OCI-LY1 (cell line): ENCODE results near the gene FBL.

Experiments
- H2AFZ ChIP-seq: fragments of 200-600 bp; sonication (generic), shearing (Covaris generic); 2 replicates; pipeline ENCODE4 v1.6.0; 2014; ENCODE audit warnings: antibody characterized with exemption, mild to moderate bottlenecking, low read length
- H3F3A ChIP-seq: fragments of 200-600 bp; sonication (generic), shearing (Covaris generic); 2 replicates; pipeline ENCODE4 v1.6.0; 2014; ENCODE audit warnings: mild to moderate bottlenecking, antibody characterized with exemption, low read length, moderate library complexity; ENCODE audit not compliant: insufficient read depth
- H3K27ac ChIP-seq: fragments of 200-600 bp; sonication (generic); 2 replicates; pipeline ENCODE4 v1.5.1; 2014; ENCODE audit warnings: low read length, mixed run types, mild to moderate bottlenecking, low read depth; ENCODE audit not compliant: poor library complexity, severe bottlenecking
- H3K27me3 ChIP-seq: fragments of 200-600 bp; sonication (generic); 2 replicates; pipeline ENCODE4 v1.6.0; 2014; ENCODE audit warnings: antibody characterized with exemption, mild to moderate bottlenecking, low read length, moderate library complexity; ENCODE audit not compliant: insufficient read depth
- H3K36me3 ChIP-seq: fragments of 200-600 bp; sonication (generic); 2 replicates; pipeline ENCODE4 v1.6.1; 2014; ENCODE audit warnings: mild to moderate bottlenecking, antibody characterized with exemption, low read length, moderate library complexity, mixed read lengths; ENCODE audit not compliant: insufficient read depth
- H3K4me1 ChIP-seq: fragments of 200-600 bp; sonication (generic); 2 replicates; pipeline ENCODE4 v1.5.1; 2014; ENCODE audit warnings: mild to moderate bottlenecking, low read length, moderate library complexity; ENCODE audit not compliant: insufficient read depth, severe bottlenecking
- H3K4me2 ChIP-seq: fragments of 200-600 bp; sonication (generic), shearing (Covaris generic); 2 replicates; pipeline ENCODE4 v1.6.1; 2014; ENCODE audit warnings: low read length
- H3K4me3 ChIP-seq: fragments of 200-600 bp; sonication (generic); 2 replicates; pipeline ENCODE4 v1.5.1; 2014; ENCODE audit warnings: low read length, low read depth, mild to moderate bottlenecking, mixed read lengths; ENCODE audit not compliant: poor library complexity, severe bottlenecking
- H3K79me2 ChIP-seq: fragments of 200-600 bp; shearing (Covaris generic); 2 replicates; pipeline ENCODE4 v1.6.1; 2016; ENCODE audit warnings: mixed run types, low read length, mixed read lengths; ENCODE audit not compliant: insufficient read depth
- H3K9ac ChIP-seq: fragments of 200-600 bp; sonication (generic), shearing (Covaris generic); 2 replicates; pipeline ENCODE4 v1.6.1; 2014; ENCODE audit warnings: mild to moderate bottlenecking, low read length, mixed read lengths
- H3K9me2 ChIP-seq: fragments of 200-600 bp; sonication (generic), shearing (Covaris generic); 2 replicates; pipeline ENCODE4 v1.6.1; 2014; ENCODE audit warnings: low read depth, mild to moderate bottlenecking, low read length, mixed read lengths
- H3K9me3 ChIP-seq: fragments of 200-600 bp; shearing (Covaris generic); 2 replicates; pipeline ENCODE4 v1.6.1; 2014; ENCODE audit warnings: low read length, mixed read lengths
- H4K20me1 ChIP-seq: fragments of 200-600 bp; sonication (generic), shearing (Covaris generic); 2 replicates; pipeline ENCODE4 v1.6.0; 2016; ENCODE audit warnings: mild to moderate bottlenecking, low read length; ENCODE audit not compliant: insufficient read depth
- EZH2 ChIP-seq: fragments of 200-600 bp; sonication (generic), shearing (Covaris generic); IDR thresholded peaks from 2 replicates; pipeline ENCODE4 v1.8.0; 2017; ENCODE audit warnings: borderline replicate concordance, mixed run types, mild to moderate bottlenecking, antibody characterized with exemption, low read length, moderate library complexity, mixed read lengths
- TF ChIP-seq, protein P1 (sequence below): fragments of 200-600 bp; sonication (generic), shearing (Covaris generic); IDR thresholded peaks from 2 replicates; pipeline ENCODE4 v1.5.1; 2017; ENCODE audit warnings: mild to moderate bottlenecking, antibody characterized with exemption, low read length, moderate library complexity, mixed read lengths

The FBL gene

DNA sequence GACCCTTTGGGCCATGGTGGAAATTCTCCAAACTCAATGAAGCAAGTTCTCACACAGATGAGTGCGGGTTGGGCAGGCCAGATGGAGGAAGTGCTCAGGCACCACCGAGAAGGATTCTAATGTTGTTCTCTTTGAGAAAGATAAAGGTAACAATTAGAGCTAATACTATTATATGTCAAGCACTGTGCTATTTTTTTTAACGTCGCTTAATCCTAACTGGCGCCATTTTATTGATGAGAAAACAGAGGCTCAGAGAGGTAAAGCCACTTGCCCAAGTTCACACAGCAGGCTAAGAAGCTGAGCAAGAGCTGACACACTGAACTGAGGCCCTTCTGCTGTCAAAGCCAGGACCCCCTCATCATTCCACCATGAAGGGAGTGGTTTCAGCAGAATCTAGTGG, 1.0 kb downstream of the FBL start:
- TF ChIP-seq, protein P1, sequence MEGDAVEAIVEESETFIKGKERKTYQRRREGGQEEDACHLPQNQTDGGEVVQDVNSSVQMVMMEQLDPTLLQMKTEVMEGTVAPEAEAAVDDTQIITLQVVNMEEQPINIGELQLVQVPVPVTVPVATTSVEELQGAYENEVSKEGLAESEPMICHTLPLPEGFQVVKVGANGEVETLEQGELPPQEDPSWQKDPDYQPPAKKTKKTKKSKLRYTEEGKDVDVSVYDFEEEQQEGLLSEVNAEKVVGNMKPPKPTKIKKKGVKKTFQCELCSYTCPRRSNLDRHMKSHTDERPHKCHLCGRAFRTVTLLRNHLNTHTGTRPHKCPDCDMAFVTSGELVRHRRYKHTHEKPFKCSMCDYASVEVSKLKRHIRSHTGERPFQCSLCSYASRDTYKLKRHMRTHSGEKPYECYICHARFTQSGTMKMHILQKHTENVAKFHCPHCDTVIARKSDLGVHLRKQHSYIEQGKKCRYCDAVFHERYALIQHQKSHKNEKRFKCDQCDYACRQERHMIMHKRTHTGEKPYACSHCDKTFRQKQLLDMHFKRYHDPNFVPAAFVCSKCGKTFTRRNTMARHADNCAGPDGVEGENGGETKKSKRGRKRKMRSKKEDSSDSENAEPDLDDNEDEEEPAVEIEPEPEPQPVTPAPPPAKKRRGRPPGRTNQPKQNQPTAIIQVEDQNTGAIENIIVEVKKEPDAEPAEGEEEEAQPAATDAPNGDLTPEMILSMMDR: no peak
- TF ChIP-seq EZH2: no peak
- H3K9me2 ChIP-seq: no peaks in the 10 kb centered on the region
- peaks cover 13% of the 10 kb centered on the region for H3K36me3 ChIP-seq
- H3K4me3 ChIP-seq: peak overlapping the region; percentile 88
- H3K4me2 ChIP-seq: peak overlapping the region; percentile 91
- H3F3A ChIP-seq: no peaks in the 10 kb centered on the region
- H3K9ac ChIP-seq: peak overlapping the region; percentile 95
- no peaks in the 10 kb centered on the region for H3K27me3 ChIP-seq
- H3K79me2 ChIP-seq: peaks cover 57% of the 10 kb centered on the region
- H3K4me1 ChIP-seq: peaks cover 36% of the 10 kb centered on the region
- H3K9me3 ChIP-seq: no peaks in the 10 kb centered on the region
- H4K20me1 ChIP-seq: 0 out of 2 replicates have a peak, but pooled peaks cover 3% of the 10 kb centered on the region
- peak overlapping the region; percentile 48 for H3K27ac ChIP-seq
- no peak overlapping the region for H2AFZ ChIP-seq

DNA sequence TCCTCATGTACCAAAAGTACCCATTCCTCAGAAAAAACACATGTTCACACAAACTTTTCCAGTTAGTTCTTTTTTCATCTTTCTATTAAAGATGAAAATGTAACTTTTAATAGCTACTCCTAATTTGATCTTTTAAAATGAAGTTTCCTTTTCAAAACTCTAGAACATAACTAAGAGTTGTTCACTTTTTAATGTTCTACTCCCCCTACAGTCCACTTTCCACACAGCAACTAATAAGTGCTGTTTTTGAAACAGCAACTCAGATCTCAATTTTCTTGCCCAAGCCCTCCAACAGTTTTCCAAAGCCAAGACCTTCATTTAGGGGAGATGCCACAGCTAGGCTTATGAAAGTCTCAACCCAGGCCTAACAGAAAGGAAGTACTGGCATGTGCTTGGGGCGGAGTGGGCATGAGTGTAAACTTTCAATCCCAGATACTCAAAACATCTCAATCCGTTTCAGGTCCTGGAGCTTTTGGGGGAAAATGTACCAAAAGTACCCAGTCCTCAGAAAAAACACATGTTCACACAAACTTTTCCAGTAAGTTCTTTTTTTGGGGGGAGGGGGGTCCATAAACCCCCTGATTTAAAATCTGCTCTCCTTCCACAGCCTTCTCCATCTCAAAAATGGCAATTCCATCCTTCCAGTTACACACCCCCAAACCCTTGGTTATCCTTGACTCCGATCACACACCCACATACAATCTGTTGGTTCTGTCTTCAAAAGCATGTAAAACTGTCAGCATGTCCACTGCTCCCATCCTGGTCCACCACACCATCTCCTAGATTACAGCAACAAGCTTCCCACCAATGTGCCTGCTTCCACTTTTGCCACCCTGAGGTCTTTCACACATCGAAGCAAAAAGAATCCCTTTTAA, 2.0 kb downstream of the FBL start:
- 0 out of 2 replicates have a peak, but pooled peaks cover 3% of the 10 kb centered on the region for H4K20me1 ChIP-seq
- peak overlapping the region; percentile 91 for H3K4me2 ChIP-seq
- TF ChIP-seq EZH2: no peak
- TF ChIP-seq, protein P1: peak; percentile 77
- H3K9me3 ChIP-seq: no peaks in the 10 kb centered on the region
- peaks cover 57% of the 10 kb centered on the region for H3K79me2 ChIP-seq
- no peaks in the 10 kb centered on the region for H3K27me3 ChIP-seq
- H2AFZ ChIP-seq: no peak overlapping the region
- no peaks in the 10 kb centered on the region for H3K9me2 ChIP-seq
- H3K36me3 ChIP-seq: peaks cover 23% of the 10 kb centered on the region
- peaks cover 36% of the 10 kb centered on the region for H3K4me1 ChIP-seq
- no peaks in the 10 kb centered on the region for H3F3A ChIP-seq
- peak overlapping the region; percentile 48 for H3K27ac ChIP-seq
- peak overlapping the region; percentile 88 for H3K4me3 ChIP-seq
- peak overlapping the region; percentile 95 for H3K9ac ChIP-seq

DNA sequence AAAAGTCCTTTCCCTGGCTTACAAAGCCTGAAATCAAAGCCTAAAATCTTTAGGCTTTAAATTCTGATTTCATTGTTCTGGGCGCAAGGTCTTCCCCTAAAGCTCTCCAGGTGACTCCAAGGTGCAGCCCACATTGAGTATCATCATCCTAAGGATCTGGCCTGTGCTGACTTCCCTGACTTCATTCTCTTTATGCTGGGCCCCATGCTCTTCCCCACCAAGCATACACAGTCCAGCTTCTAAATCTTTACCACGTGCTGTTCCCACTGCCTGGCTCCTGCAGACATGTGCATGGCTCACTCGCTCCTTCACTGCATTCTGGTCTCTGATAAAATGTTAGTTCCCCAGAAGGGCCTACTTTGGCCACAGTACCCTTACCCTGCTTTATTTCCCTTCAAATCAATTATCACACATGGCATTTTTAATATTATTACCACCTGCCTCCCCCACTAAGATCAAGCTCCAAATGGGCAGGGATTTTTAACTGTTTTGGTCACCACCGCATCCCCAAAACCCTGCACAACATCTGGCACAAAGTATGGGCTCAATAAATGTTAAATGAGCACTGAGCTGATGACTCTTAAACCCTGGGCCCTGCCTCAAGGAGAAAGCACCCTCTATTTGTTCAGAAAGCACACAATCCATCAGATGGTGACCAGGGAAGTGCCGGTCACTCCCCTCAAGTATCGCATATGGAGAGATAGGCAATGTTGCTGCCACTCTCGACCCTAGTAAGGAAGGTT, 3.3 kb downstream of the FBL start:
- Histone ChIP-seq H3K4me2 (peak overlapping the region; percentile 18; the same call in 1 of the 2 replicates), H3F3A (no peaks in the 10 kb centered on the region), H2AFZ (no peak overlapping the region), H3K36me3 (peaks cover 36% of the 10 kb centered on the region), H3K9ac (peak overlapping the region; percentile 15; the same call in 1 of the 2 replicates), H3K9me3 (no peaks in the 10 kb centered on the region), H4K20me1 (0 out of 2 replicates have a peak, but pooled peaks cover 3% of the 10 kb centered on the region), H3K79me2 (peaks cover 57% of the 10 kb centered on the region), H3K27me3 (no peaks in the 10 kb centered on the region), H3K4me1 (peaks cover 36% of the 10 kb centered on the region), H3K4me3 (no peak overlapping the region), H3K27ac (no peak overlapping the region), H3K9me2 (no peaks in the 10 kb centered on the region)
- TF ChIP-seq, protein P1: no peak
- TF ChIP-seq EZH2: no peak
